ENCODE results near the gene NRL. TPM values are rescaled to one million over a fixed set of nuclear protein-coding genes. Genes with fewer than 3 reads are reported as not detected.

Gene NRL
- total and polyA plus RNA-seq, 10 of the 15 experiments (the other 5 are each of a cell fraction or from before 2014, with no cell fraction given), result 0.11 to 4.4 (median 2.2) TPM

- H3K36me3 ChIP-seq (ENCODE audit: control insufficient read depth in 2 of 2, insufficient read depth in 2 of 2, low read length in 1 of 2), result no peaks in the 10 kb centered on the region; a peak in 1 of 4 replicates
- H3K27ac ChIP-seq (ENCODE audit: control insufficient read depth, insufficient read depth), result no peak overlapping the region
- H3K27me3 ChIP-seq (replicated peaks in 1 of 2; ENCODE audit: control insufficient read depth in 2 of 2, insufficient read depth in 2 of 2, low read length in 1 of 2), result no peaks in the 10 kb centered on the region
- FAIRE-seq (no peak), ATAC-seq (no peak), DNase-seq (ENCODE audit: low read depth, low spot score) (no peak)
- H4K20me1 ChIP-seq (ENCODE audit: control insufficient read depth, insufficient read depth), result no peaks in the 10 kb centered on the region
- H2AFZ ChIP-seq (ENCODE audit: control insufficient read depth, low read depth, low read length), result no peak overlapping the region
- CTCF ChIA-PET, result interaction anchor here (0.6 to 11.2 kb wide), 20 partner anchors 12 to 504 kb away, joined by 3 to 294 read pairs (median 6); partner anchors contain the start of genes CARMIL3, DCAF11, IRF9 and LTB4R2
- BruUV-seq (replicated peaks), result no TSS peak
- 99% methylated on average over 4 of the region's 4 CpGs for WGBS (ENCODE audit: insufficient coverage, insufficient replicate concordance, low lambda C conversion rate, missing lambda C conversion rate)
- H3K79me2 ChIP-seq (ENCODE audit: control insufficient read depth, insufficient read depth, low read length), result peaks cover 24% of the 10 kb centered on the region
- no peak overlapping the region for H3K9ac ChIP-seq (ENCODE audit: control insufficient read depth, insufficient read depth, low read length)
- no peaks in the 10 kb centered on the region for H3K9me3 ChIP-seq (replicated peaks; ENCODE audit: control insufficient read depth, insufficient read depth, low read length)
- H3K4me1 ChIP-seq (ENCODE audit: control insufficient read depth, insufficient read depth, low read length), result 0 out of 2 replicates have a peak, but pooled peaks cover 3% of the 10 kb centered on the region
- H3K4me2 ChIP-seq (ENCODE audit: control insufficient read depth, insufficient read depth), result no peak overlapping the region
- POLR2A ChIA-PET, result interaction anchor here (0.6 to 6.8 kb wide), 13 partner anchors 10 to 81 kb away, joined by 3 to 90 read pairs (median 5); partner anchors contain the start of genes CARMIL3, CPNE6, DCAF11 and IRF9
- RAD21 ChIA-PET (ENCODE audit: unreplicated experiment), result interaction anchor here (0.8 to 9.1 kb wide), 10 partner anchors 12 to 150 kb away, joined by 3 to 153 read pairs (median 24); partner anchors contain the start of genes DCAF11, IRF9, NRL and PSME2
- SMC1A ChIA-PET (ENCODE audit: uncharacterized antibody, unreplicated experiment), result interaction anchor here (1.0 to 9.2 kb wide), 12 partner anchors 12 to 154 kb away, joined by 3 to 195 read pairs (median 6); partner anchors contain the start of genes DCAF11, IRF9, NRL and PSME2
- intact Hi-C loops (cut with micrococcal nuclease; ENCODE audit: unreplicated experiment) (loop anchor here (5.0 kb wide), 1 partner anchor 205 kb away; the partner anchor contains the start of genes DHRS1 and NOP9), in situ Hi-C loops (cut with MboI) (loop anchor here (5.0 kb wide), 2 partner anchors 35 to 115 kb away; no protein-coding TSS in a partner anchor)
- H3K4me3 ChIP-seq, result no peak overlapping the region
- TF ChIP-seq SUPT20H (IDR thresholded peaks at IDR 0.05; ENCODE audit: borderline replicate concordance, control insufficient read depth, low read depth, low read length) (no peak), PAX8 (IDR thresholded peaks at IDR 0.05) (no peak), BACH1 (IDR thresholded peaks at IDR 0.05; ENCODE audit: borderline replicate concordance) (no peak), TBL1XR1 (IDR thresholded peaks at IDR 0.05; ENCODE audit: low read depth, low read length) (no peak), RUNX3 (IDR thresholded peaks at IDR 0.05; ENCODE audit: low read length) (no peak), TCF3 (IDR thresholded peaks at IDR 0.05; ENCODE audit: borderline replicate concordance, insufficient read depth, low read depth, low read length) (no peak), GATAD2B (conservative IDR thresholded peaks at IDR 0.05; ENCODE audit: low read depth) (no peak), POLR2AphosphoS5 (IDR thresholded peaks at IDR 0.05; ENCODE audit: low read length) (no peak), E4F1 (IDR thresholded peaks at IDR 0.05; ENCODE audit: borderline replicate concordance, partially characterized antibody) (no peak), CHD4 (IDR thresholded peaks at IDR 0.05) (no peak), BRCA1 (IDR thresholded peaks at IDR 0.05; ENCODE audit: low read depth, low read length) (no peak), ZNF384 (IDR thresholded peaks at IDR 0.05; ENCODE audit: borderline replicate concordance, low read depth, low read length) (no peak), KLF5 (IDR thresholded peaks at IDR 0.05; ENCODE audit: partially characterized antibody) (no peak)
- TF ChIP-seq, protein P1, sequence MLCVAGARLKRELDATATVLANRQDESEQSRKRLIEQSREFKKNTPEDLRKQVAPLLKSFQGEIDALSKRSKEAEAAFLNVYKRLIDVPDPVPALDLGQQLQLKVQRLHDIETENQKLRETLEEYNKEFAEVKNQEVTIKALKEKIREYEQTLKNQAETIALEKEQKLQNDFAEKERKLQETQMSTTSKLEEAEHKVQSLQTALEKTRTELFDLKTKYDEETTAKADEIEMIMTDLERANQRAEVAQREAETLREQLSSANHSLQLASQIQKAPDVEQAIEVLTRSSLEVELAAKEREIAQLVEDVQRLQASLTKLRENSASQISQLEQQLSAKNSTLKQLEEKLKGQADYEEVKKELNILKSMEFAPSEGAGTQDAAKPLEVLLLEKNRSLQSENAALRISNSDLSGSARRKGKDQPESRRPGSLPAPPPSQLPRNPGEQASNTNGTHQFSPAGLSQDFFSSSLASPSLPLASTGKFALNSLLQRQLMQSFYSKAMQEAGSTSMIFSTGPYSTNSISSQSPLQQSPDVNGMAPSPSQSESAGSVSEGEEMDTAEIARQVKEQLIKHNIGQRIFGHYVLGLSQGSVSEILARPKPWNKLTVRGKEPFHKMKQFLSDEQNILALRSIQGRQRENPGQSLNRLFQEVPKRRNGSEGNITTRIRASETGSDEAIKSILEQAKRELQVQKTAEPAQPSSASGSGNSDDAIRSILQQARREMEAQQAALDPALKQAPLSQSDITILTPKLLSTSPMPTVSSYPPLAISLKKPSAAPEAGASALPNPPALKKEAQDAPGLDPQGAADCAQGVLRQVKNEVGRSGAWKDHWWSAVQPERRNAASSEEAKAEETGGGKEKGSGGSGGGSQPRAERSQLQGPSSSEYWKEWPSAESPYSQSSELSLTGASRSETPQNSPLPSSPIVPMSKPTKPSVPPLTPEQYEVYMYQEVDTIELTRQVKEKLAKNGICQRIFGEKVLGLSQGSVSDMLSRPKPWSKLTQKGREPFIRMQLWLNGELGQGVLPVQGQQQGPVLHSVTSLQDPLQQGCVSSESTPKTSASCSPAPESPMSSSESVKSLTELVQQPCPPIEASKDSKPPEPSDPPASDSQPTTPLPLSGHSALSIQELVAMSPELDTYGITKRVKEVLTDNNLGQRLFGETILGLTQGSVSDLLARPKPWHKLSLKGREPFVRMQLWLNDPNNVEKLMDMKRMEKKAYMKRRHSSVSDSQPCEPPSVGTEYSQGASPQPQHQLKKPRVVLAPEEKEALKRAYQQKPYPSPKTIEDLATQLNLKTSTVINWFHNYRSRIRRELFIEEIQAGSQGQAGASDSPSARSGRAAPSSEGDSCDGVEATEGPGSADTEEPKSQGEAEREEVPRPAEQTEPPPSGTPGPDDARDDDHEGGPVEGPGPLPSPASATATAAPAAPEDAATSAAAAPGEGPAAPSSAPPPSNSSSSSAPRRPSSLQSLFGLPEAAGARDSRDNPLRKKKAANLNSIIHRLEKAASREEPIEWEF (IDR thresholded peaks at IDR 0.05; ENCODE audit: insufficient replicate concordance, low read depth, low read length), result no peak
Observed at GRCh38 chr14:24092505-24093206, 22.1 kb downstream of the NRL start.

Data from GM12878 (cell line).